OCI-LY7 (cell line): ENCODE data around the gene NEURL3. TPM values are rescaled to one million over a fixed set of nuclear protein-coding genes. Genes with fewer than 3 reads are reported as not detected.

Source experiments
- BruUV-seq: library from RNA; stranded (reverse); fragments of 400-500 nt; replicated peaks from 2 replicates; lab custom pipeline; 2021; lab: Mats Ljungman, UMichigan
- CTCF ChIA-PET: fragments of 300-600 bp; sonication (Branson Sonifier 250); formaldehyde crosslinking; loops from one replicate; lab custom pipeline; 2022; ENCODE audit warnings: antibody characterized with exemption; ENCODE audit not compliant: unreplicated experiment; lab: Charles Lee
- POLR2A ChIA-PET: fragments of 300-600 bp; sonication (Branson Sonifier 250); formaldehyde crosslinking; loops from one replicate; lab custom pipeline; 2022; ENCODE audit warnings: antibody characterized with exemption; lab: Charles Lee
- DNase-seq: peaks from one replicate; pipeline ENCODE4 v3.0.0-alpha.2; 2015; ENCODE audit warnings: low spot score
- H2AFZ ChIP-seq: fragments of 200-600 bp; sonication (generic), shearing (Covaris generic); 2 replicates; pipeline ENCODE4 v1.6.1; 2014; ENCODE audit warnings: mild to moderate bottlenecking, antibody characterized with exemption, low read length, moderate library complexity
- H3K27ac ChIP-seq: fragments of 200-600 bp; sonication (generic); 2 replicates; pipeline ENCODE4 v1.5.1; 2014; ENCODE audit warnings: mixed run types, low read depth, mild to moderate bottlenecking, moderate library complexity, low read length, inconsistent platforms; ENCODE audit not compliant: poor library complexity, severe bottlenecking
- H3K36me3 ChIP-seq: fragments of 200-600 bp; sonication (generic); 2 replicates; pipeline ENCODE4 v1.6.1; 2014; ENCODE audit warnings: mild to moderate bottlenecking, antibody characterized with exemption, low read length, moderate library complexity, mixed read lengths; ENCODE audit not compliant: insufficient read depth
- H3K4me1 ChIP-seq: fragments of 200-600 bp; sonication (generic); 2 replicates; pipeline ENCODE4 v1.5.1; 2014; ENCODE audit warnings: mild to moderate bottlenecking, low read length; ENCODE audit not compliant: insufficient read depth, poor library complexity, severe bottlenecking
- H3K4me2 ChIP-seq: fragments of 200-600 bp; sonication (generic); 2 replicates; pipeline ENCODE4 v1.6.1; 2014; ENCODE audit warnings: mild to moderate bottlenecking, low read length
- H3K4me3 ChIP-seq: fragments of 200-600 bp; sonication (generic); 2 replicates; pipeline ENCODE4 v1.5.1; 2014; ENCODE audit warnings: mild to moderate bottlenecking, low read depth, low read length; ENCODE audit not compliant: poor library complexity, severe bottlenecking
- H3K79me2 ChIP-seq: fragments of 200-600 bp; sonication (generic); 2 replicates; pipeline ENCODE4 v1.6.1; 2016; ENCODE audit warnings: low read depth, mild to moderate bottlenecking, low read length, moderate library complexity, mixed read lengths; ENCODE audit not compliant: insufficient read depth
- H3K9me2 ChIP-seq: fragments of 200-600 bp; sonication (generic); 2 replicates; pipeline ENCODE4 v1.6.1; 2016; ENCODE audit warnings: mild to moderate bottlenecking, low read length, mixed read lengths; ENCODE audit not compliant: insufficient read depth
- H3K9me3 ChIP-seq: fragments of 200-600 bp; sonication (generic); 2 replicates; pipeline ENCODE4 v1.6.1; 2014; ENCODE audit warnings: mild to moderate bottlenecking, mixed run types, low read length, mixed read lengths
- H4K20me1 ChIP-seq: fragments of 200-600 bp; sonication (generic); 2 replicates; pipeline ENCODE4 v1.6.1; 2014; ENCODE audit warnings: mild to moderate bottlenecking, antibody characterized with exemption, low read length, moderate library complexity, mixed read lengths; ENCODE audit not compliant: insufficient read depth
- EZH2phosphoT487 ChIP-seq: fragments of 200-600 bp; sonication (generic); IDR thresholded peaks from 2 replicates; pipeline ENCODE4 v1.6.1; 2018; ENCODE audit warnings: low read depth, borderline replicate concordance, mild to moderate bottlenecking, mixed run types, antibody characterized with exemption, low read length, moderate library complexity, mixed read lengths
- intact Hi-C: fragments of 100-400 bp; cut with micrococcal nuclease; formaldehyde crosslinking; loops from one replicate; pipeline ENCODE4 v1.10.0; 2022; ENCODE audit not compliant: unreplicated experiment
- total RNA-seq, 2 experiments: library from RNA; depleted of rRNA in 1 of 2; stranded (reverse); fragments of >200 nt in 1 of 2; shearing (Covaris generic) in 1 of 2; gene quantifications; 2 replicates each; pipeline ENCODE4 v1.2.3, GENCODE V29; 2014 to 2022
- TF ChIP-seq, protein P1 (sequence below): fragments of 200-600 bp; sonication (generic); conservative IDR thresholded peaks from 2 replicates; pipeline ENCODE4 v1.5.1; 2014; ENCODE audit warnings: mild to moderate bottlenecking, antibody characterized with exemption, low read length, moderate library complexity, mixed read lengths

The NEURL3 gene
- total RNA-seq, 2 experiments from 2014 or later, result not detected

GRCh38 chr2:96539215-96539920, 34.2 kb upstream of the NEURL3 start:
- CTCF ChIA-PET, result no interaction called here
- Histone ChIP-seq H3K4me1 (peaks cover 13% of the 10 kb centered on the region), H3K4me2 (no peak overlapping the region), H3K4me3 (no peak overlapping the region), H2AFZ (no peak overlapping the region), H3K79me2 (no peaks in the 10 kb centered on the region), H3K9me3 (no peaks in the 10 kb centered on the region), H3K27ac (no peak overlapping the region), H3K9me2 (no peaks in the 10 kb centered on the region), H4K20me1 (peaks cover 6% of the 10 kb centered on the region; the same call in 1 of the 2 replicates), H3K36me3 (no peaks in the 10 kb centered on the region)
- BruUV-seq, result no TSS peak
- no peak for DNase-seq
- POLR2A ChIA-PET, result interaction anchor here (0.8 kb wide), 1 partner anchor 234 kb away, joined by 6 read pairs; no protein-coding TSS in a partner anchor
- intact Hi-C loops, result no loop called here
- TF ChIP-seq, protein P1, sequence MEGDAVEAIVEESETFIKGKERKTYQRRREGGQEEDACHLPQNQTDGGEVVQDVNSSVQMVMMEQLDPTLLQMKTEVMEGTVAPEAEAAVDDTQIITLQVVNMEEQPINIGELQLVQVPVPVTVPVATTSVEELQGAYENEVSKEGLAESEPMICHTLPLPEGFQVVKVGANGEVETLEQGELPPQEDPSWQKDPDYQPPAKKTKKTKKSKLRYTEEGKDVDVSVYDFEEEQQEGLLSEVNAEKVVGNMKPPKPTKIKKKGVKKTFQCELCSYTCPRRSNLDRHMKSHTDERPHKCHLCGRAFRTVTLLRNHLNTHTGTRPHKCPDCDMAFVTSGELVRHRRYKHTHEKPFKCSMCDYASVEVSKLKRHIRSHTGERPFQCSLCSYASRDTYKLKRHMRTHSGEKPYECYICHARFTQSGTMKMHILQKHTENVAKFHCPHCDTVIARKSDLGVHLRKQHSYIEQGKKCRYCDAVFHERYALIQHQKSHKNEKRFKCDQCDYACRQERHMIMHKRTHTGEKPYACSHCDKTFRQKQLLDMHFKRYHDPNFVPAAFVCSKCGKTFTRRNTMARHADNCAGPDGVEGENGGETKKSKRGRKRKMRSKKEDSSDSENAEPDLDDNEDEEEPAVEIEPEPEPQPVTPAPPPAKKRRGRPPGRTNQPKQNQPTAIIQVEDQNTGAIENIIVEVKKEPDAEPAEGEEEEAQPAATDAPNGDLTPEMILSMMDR, result no peak
- no peak for TF ChIP-seq EZH2phosphoT487

DNA sequence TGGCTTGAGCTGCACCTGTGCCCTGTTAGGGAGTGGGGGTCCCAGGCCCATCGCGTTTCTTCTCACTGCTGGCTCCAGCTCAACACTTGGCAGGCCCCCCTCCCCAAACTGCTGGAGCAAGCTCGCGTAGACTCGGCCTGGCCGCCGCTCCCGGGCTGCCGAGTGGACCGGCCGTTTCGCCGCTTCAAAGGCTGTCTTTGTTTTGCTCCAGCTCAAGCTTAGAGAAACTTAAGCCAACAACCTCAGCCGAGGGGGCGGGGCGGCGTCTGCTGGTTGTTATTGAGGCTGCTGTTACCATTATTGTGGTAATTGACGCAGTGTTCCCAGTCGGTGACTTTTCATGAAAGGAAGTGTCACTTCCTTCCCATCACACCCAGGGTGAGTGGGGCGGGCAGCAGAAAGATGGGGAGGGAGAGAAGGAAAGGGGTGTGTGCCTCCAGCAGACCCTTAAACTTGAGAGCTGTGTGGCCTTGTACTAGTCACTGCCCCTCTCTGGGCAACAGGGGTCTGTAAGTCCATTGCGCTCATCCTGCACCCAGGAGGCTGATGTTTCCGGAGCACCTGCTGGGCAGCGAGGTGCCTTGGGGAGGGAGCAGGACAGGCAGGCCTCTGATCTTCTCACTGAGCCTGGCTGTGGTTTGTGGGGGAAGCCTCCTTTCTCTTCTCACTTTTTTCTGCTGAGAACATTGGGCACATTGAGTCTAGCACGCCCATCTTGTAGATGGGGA, 33.5 kb upstream of the NEURL3 start:
- intact Hi-C loops, result no loop called here
- no peak for DNase-seq
- no TSS peak for BruUV-seq
- peaks cover 13% of the 10 kb centered on the region for H3K4me1 ChIP-seq
- no peak overlapping the region for H3K4me3 ChIP-seq
- no peaks in the 10 kb centered on the region for H3K79me2 ChIP-seq
- H3K9me2 ChIP-seq, result no peaks in the 10 kb centered on the region
- H3K9me3 ChIP-seq, result no peaks in the 10 kb centered on the region
- no peak overlapping the region for H3K27ac ChIP-seq
- ChIA-PET POLR2A (no interaction called here), CTCF (interaction anchor here (0.6 kb wide), 1 partner anchor 203 kb away, joined by 7 read pairs; the partner anchor contains the start of gene NCAPH)
- no peak overlapping the region for H2AFZ ChIP-seq
- no peaks in the 10 kb centered on the region for H3K36me3 ChIP-seq
- H3K4me2 ChIP-seq, result no peak overlapping the region
- TF ChIP-seq, protein P1, result no peak
- no peak for TF ChIP-seq EZH2phosphoT487
- H4K20me1 ChIP-seq, result peaks cover 6% of the 10 kb centered on the region; the same call in 1 of the 2 replicates
